Central memory CD4-positive, alpha-beta T cell (primary cell): ENCODE results near the gene IRGQ.

Experiments used
- DNase-seq: peaks from one replicate; pipeline ENCODE4 v3.0.0; 2022

The IRGQ gene

GRCh38 chr19:43540381-43540780 is 55.6 kb downstream of the IRGQ start:
- DNase-seq = no peak

- no peak for DNase-seq
These were observed 57.0 kb downstream of the IRGQ start for GRCh38 chr19:43538922-43539321.

GRCh38 chr19:43534816-43535761 is 60.8 kb downstream of the IRGQ start:
- DNase-seq = no peak
